Fibroblast of villous mesenchyme (primary cell): Measurements from ENCODE around the gene TRIM67. TPM values are rescaled to one million over a fixed set of nuclear protein-coding genes. Genes with fewer than 3 reads are reported as not detected.

Experiments used
- DNase-seq: peaks from one replicate; pipeline ENCODE4 v3.0.0-alpha.2; 2010; ENCODE audit warnings: low read depth
- H3K4me3 ChIP-seq: 2 replicates; pipeline ENCODE4 v1.5.1; 2011; ENCODE audit warnings: low read depth, mild to moderate bottlenecking, low read length
- CTCF ChIP-seq: IDR thresholded peaks from 2 replicates; pipeline ENCODE4 v1.5.1; 2012; ENCODE audit warnings: low read depth, mild to moderate bottlenecking, low read length; ENCODE audit not compliant: insufficient read depth
- total RNA-seq: library from RNA; depleted of rRNA; stranded (reverse); fragments of >200 nt; gene quantifications from 2 replicates; pipeline ENCODE4 v1.2.3, GENCODE V29; 2012

The TRIM67 gene
- total RNA-seq, 1 donor = not detected

GRCh38 chr1:231201375-231201978 is 39.6 kb downstream of the TRIM67 start:
- DNase-seq = no peak
- no peak overlapping the region for H3K4me3 ChIP-seq
- no peak for TF ChIP-seq CTCF

GRCh38 chr1:231201979-231202633 is 40.2 kb downstream of the TRIM67 start:
- no peak overlapping the region for H3K4me3 ChIP-seq
- no peak for TF ChIP-seq CTCF
- no peak for DNase-seq

GRCh38 chr1:231203259-231204057 is 41.6 kb downstream of the TRIM67 start:
- no peak for TF ChIP-seq CTCF
- no peak overlapping the region for H3K4me3 ChIP-seq
- no peak for DNase-seq

- no peak overlapping the region for H3K4me3 ChIP-seq
- DNase-seq = peak; percentile 5
- peak; percentile 7 for TF ChIP-seq CTCF
Measured at GRCh38 chr1:231206856-231207255, 45.0 kb downstream of the TRIM67 start.

GRCh38 chr1:231207437-231207836 is 45.6 kb downstream of the TRIM67 start:
- no peak for TF ChIP-seq CTCF
- DNase-seq = no peak
- no peak overlapping the region for H3K4me3 ChIP-seq

- no peak for TF ChIP-seq CTCF
- H3K4me3 ChIP-seq = no peak overlapping the region
- no peak for DNase-seq
Measured at GRCh38 chr1:231208980-231209379, 47.1 kb downstream of the TRIM67 start.
